Stimulated activated naive CD8-positive, alpha-beta T cell treated with anti-CD3 and anti-CD28 coated beads, Interleukin-15, Interleukin-2, amounts not matched to agents 100 U/mL and 50 U/mL, for 24 hours (primary cell): ENCODE measurements around the gene ELOVL6.
"Not testable (repeated sequence)": the region's sequence is repeated elsewhere in the genome, so short reads cannot be mapped to it uniquely, and the experiment has no call there.

Source experiments
- ATAC-seq: fragments of 150-1000 bp; cut with Tn5 transposase; one replicate; pipeline ENCODE4 v1.10.0; 2021
- DNase-seq: peaks from one replicate; pipeline ENCODE4 v3.0.0; 2021

Gene ELOVL6

GRCh38 chr4:110124711-110125110 is 73.7 kb downstream of the ELOVL6 start:
- no peak for DNase-seq
- no peak for ATAC-seq

GRCh38 chr4:110122201-110122600 is 76.2 kb downstream of the ELOVL6 start:
- ATAC-seq (no peak), DNase-seq (no peak)

DNA sequence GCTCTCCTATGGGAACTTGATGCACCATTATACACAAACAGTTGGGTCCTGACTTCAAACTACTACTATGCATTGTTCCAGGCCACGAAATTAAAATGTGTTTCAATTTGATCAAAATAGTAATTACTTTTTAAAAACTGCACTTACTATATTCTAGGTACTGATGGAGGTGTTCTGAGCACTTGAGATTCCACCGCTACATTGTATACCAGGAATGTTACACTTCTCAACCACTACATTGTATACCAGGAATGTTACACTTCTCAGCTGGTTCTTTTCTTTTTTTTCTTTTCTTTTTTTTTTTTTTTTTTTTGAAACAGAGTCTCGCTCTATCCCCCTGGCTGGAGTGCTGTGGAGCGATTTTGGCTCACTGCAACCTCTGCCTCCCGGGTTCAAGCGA is 77.9 kb downstream of the ELOVL6 start:
- no peak for ATAC-seq
- no peak for DNase-seq

DNA sequence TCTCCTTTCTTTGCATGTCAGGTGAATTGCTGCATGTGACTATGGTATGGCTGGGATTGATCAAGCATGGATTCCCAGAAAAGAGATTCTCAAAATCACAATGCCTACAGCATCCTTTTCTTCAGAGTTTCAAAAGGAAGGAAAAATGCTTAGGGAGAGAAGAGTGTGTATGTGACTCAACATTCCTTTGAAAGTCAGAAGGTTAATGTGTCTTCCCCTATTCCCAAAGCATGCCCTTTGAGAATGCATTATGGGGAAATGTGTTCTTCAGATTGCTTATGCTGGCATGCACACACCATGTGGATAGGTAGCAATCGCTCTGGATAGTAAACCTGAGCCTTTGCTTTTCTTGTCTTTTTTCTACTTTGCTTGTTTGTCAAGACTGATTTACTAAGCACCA is 78.5 kb downstream of the ELOVL6 start:
- ATAC-seq, result no peak
- DNase-seq, result no peak

GRCh38 chr4:110119337-110119736 is 79.1 kb downstream of the ELOVL6 start:
- no peak for DNase-seq
- no peak for ATAC-seq

DNA sequence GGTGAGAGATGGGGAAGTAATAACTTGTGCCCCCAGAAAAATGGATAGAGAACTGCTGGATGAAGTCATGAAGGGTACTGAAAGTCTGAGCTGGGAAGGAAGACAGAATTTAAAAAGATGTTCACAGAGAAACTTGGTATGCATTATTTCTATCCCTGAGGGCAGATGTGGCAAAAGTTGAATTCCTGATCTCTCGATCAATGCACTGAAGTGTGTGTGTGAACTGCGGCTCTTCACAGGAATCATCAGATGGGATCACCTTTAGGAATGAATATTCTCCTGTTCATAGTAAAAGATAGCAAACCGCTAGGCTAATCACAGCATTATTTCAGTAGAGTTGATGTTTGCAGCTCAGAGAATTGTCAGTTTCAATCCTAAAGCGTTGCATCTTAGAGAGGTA is 86.4 kb downstream of the ELOVL6 start:
- ATAC-seq, result no peak

GRCh38 chr4:110109455-110109854 is 89.0 kb downstream of the ELOVL6 start:
- ATAC-seq (no peak), DNase-seq (no peak)

More for the DNA sequence above, 86.4 kb downstream of the ELOVL6 start:
- no peak for DNase-seq

GRCh38 chr4:110108960-110109359 is 89.5 kb downstream of the ELOVL6 start:
- DNase-seq, result no peak
- ATAC-seq, result no peak

GRCh38 chr4:110108422-110108821 is 90.0 kb downstream of the ELOVL6 start:
- ATAC-seq (no peak), DNase-seq (no peak)

DNA sequence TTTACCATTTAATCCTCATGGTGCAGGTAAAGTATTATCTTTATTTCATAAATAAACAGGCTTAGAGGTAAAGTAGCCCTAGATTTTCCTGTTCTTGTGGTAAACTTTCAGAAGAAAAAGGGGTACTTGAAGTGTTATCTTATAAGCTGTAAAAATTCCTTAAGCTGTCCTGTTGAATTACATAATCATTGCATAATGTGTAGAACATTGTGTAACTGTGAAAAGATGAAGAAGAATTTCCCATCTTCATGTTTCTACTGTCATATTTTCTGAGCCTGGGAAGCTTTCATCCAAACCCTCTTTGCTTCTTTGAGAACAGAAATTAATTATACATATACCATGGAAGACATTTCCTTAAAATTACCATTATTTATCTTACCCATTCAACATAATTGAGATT is 90.5 kb downstream of the ELOVL6 start:
- DNase-seq (no peak), ATAC-seq (no peak)

DNA sequence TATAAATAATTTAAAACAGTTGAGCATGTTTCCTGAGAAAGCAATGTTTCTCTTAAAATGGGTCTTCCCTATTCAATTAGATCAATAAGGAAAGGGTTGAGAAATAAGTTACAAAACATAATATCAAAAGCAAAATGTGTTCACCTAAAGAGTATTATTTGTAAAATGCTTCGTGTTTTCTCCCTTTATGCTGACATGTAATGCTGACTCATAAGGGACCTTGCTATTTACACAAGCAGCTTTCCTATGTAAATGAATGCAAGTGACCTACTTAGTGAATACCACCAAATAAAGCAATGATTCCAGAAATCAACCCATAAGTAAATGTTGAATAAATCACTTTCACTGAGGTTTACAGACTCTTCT is 91.5 kb downstream of the ELOVL6 start:
- ATAC-seq (no peak), DNase-seq (no peak)

DNA sequence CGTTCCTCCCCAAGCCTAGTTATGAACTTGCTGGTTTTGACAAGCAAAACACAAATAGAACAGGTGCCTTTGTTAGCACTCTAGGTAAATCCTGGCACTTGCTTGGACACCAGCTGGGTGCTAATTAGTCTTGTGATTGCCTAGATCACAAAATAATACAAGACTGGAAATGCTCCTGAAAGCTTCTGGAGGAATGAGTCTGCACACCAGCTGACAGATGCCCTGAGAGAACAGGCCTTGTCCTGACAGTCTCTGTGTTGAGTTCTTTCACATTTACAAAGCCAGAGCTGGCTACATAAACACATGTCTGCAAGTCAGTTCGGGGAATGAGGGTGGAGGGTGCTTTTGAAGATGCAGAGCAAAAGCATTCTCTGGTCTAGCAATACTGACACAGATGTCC is 93.8 kb downstream of the ELOVL6 start:
- ATAC-seq (no peak), DNase-seq (no peak)

GRCh38 chr4:110099638-110100037 is 98.8 kb downstream of the ELOVL6 start:
- ATAC-seq (no peak), DNase-seq (no peak)

DNA sequence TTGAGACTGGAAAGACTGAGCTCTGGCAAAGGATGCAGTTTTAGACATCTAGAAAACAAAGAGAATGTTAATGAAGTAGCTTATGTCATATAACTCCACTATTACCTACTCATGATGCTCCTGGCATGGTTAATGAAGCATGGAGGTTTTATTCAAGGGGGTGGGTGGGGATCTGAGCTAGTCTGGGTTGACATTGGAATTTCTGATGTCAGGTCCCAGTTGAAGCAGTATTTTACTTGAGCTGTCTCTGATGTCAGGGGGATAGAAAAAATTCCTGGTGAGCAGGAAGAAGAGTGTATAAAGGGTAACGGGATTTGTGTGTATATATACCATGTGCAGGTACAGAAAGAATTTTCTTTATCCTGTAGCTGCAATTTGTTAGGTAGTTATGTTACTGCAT is 102.0 kb downstream of the ELOVL6 start:
- no peak for DNase-seq
- ATAC-seq, result no peak

- no peak for ATAC-seq
- DNase-seq, result no peak
These were observed 105.8 kb downstream of the ELOVL6 start for GRCh38 chr4:110092646-110093045.

DNA sequence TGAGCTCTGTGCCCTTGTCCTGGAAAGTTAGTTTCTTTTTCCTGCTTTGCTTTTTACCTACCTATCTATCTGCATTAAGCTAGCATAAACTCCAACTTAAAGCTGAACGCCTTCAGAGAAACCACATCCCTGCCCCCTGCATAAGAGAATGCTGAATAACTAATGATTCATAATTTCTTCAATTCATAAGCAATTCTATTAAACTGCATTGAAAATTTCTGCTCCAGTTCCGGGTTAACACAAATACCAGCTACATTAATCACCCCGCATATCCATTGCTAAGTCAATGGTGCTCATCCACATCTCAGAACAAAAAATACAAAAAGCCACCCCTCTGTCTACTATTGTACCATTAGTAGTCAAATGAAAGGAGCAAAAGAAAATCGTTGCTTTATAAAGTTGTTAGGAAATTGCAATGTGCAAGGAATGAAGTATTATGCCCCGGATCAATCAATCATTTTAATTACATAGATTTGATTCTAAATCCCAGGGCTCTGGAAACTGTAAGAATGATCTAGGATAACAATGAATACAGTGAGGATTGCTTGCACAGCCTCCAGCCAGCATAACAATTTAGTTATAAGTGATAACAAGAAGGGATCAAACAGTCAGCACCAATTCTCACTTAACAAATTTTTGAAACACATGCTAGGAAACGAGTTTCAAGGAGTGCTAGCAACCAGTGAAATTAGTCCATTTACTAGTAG is 106.8 kb downstream of the ELOVL6 start:
- no peak for DNase-seq
- ATAC-seq, result no peak

- peak; percentile 95 for ATAC-seq
These were observed 109.7 kb downstream of the ELOVL6 start for GRCh38 chr4:110088670-110089069.

DNA sequence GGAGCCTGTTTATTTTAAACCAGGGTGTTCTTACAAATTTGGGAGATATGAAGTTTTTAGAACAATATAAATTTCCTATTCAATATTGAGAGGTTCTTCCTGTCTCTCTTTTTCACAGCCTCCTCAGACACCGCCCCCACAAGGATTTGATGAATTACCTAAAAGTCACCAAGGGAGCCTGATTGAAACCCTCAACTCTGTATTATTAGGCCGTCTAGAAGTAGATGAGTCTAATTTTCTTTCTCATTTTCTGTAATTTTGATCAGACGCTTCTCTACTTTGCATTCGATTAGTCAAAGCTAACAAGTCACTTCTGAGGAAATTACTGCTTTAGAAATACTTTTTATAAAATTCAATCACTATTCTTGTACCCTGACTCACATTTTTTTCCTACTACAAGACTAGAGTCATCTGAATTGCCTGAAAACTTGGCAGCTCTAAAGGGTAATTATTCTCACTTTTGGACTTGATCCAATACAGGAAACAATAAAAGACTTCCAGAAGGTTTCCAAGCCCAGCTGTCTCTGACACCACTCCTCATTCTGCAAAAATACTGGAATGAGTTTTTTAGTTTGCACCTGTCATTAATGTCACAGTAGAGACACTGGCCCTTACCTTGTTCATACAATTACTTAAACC is 111.2 kb downstream of the ELOVL6 start:
- ATAC-seq (peak; percentile 34), DNase-seq (no peak)

More at GRCh38 chr4:110088670-110089069, 109.7 kb downstream of the ELOVL6 start:
- peak; percentile 17 for DNase-seq

- DNase-seq, result no peak
- no peak for ATAC-seq
These were observed 113.3 kb downstream of the ELOVL6 start for GRCh38 chr4:110085131-110085530.

GRCh38 chr4:110084154-110084553 is 114.3 kb downstream of the ELOVL6 start:
- ATAC-seq (no peak), DNase-seq (no peak)

GRCh38 chr4:110078148-110078547 is 120.3 kb downstream of the ELOVL6 start:
- DNase-seq, ATAC-seq: not testable (repeated sequence)

- not testable (repeated sequence) for DNase-seq, ATAC-seq
These were observed 121.6 kb downstream of the ELOVL6 start for GRCh38 chr4:110076828-110077227.

- ATAC-seq (no peak), DNase-seq (no peak)
These were observed 122.5 kb downstream of the ELOVL6 start for GRCh38 chr4:110075891-110076290.
